PC-9 (cell line): ENCODE results near the gene ERC1. TPM values are rescaled to one million over a fixed set of nuclear protein-coding genes. Genes with fewer than 3 reads are reported as not detected.

Experiments
- BruUV-seq: library from RNA; stranded (reverse); fragments of 400-500 nt; replicated peaks from 2 replicates; lab custom pipeline; 2021; lab: Mats Ljungman, UMichigan
- CTCF ChIA-PET: fragments of 300-600 bp; sonication (Branson Sonifier 250); formaldehyde crosslinking; loops from one replicate; lab custom pipeline; 2022; ENCODE audit warnings: antibody characterized with exemption; lab: Charles Lee
- POLR2A ChIA-PET: fragments of 300-600 bp; sonication (Branson Sonifier 250); formaldehyde crosslinking; loops from one replicate; lab custom pipeline; 2022; ENCODE audit warnings: antibody characterized with exemption; ENCODE audit not compliant: unreplicated experiment; lab: Charles Lee
- DNase-seq, 2 experiments: peaks; one replicate each; pipeline versions ENCODE4 v3.0.0 to v3.0.0-alpha.2; 2015 to 2022; ENCODE audit warnings: mixed read lengths in 1 of 2
- H2AFZ ChIP-seq: fragments of 200-600 bp; sonication (generic); 2 replicates; pipeline ENCODE4 v1.8.1; 2017; ENCODE audit warnings: antibody characterized with exemption
- H3F3A ChIP-seq: fragments of 200-600 bp; sonication (generic); 2 replicates; pipeline ENCODE4 v1.8.1; 2017; ENCODE audit warnings: antibody characterized with exemption, mild to moderate bottlenecking, low read depth; ENCODE audit not compliant: insufficient read depth
- H3K27ac ChIP-seq: fragments of 200-600 bp; sonication (generic); 2 replicates; pipeline ENCODE4 v1.6.1; 2016; ENCODE audit warnings: mixed run types
- H3K27me3 ChIP-seq: fragments of 200-600 bp; sonication (generic); 2 replicates; pipeline ENCODE4 v1.6.1; 2016; ENCODE audit warnings: low read depth, mixed run types; ENCODE audit not compliant: insufficient read depth
- H3K36me3 ChIP-seq: fragments of 200-600 bp; sonication (generic); 2 replicates; pipeline ENCODE4 v1.6.1; 2016; ENCODE audit warnings: low read depth, mixed run types
- H3K4me1 ChIP-seq: fragments of 200-600 bp; sonication (generic); replicated peaks from 2 replicates; pipeline ENCODE4 v1.6.1; 2016; ENCODE audit warnings: mixed run types; ENCODE audit not compliant: insufficient read depth
- H3K4me2 ChIP-seq: fragments of 200-600 bp; sonication (generic); 2 replicates; pipeline ENCODE4 v1.6.1; 2017; ENCODE audit warnings: mixed run types
- H3K4me3 ChIP-seq: fragments of 200-600 bp; sonication (generic); 2 replicates; pipeline ENCODE4 v1.6.1; 2016; ENCODE audit warnings: mixed run types
- H3K79me2 ChIP-seq: fragments of 200-600 bp; sonication (generic); 2 replicates; pipeline ENCODE4 v1.6.1; 2017; ENCODE audit warnings: low read depth, mixed run types
- H3K9me2 ChIP-seq: fragments of 200-600 bp; sonication (generic); 2 replicates; pipeline ENCODE4 v1.8.1; 2017; ENCODE audit warnings: mild to moderate bottlenecking; ENCODE audit not compliant: insufficient read depth
- H3K9me3 ChIP-seq: fragments of 200-600 bp; sonication (generic); 2 replicates; pipeline ENCODE4 v1.8.1; 2016; ENCODE audit warnings: low read depth; ENCODE audit not compliant: insufficient read depth
- H4K20me1 ChIP-seq: fragments of 200-600 bp; sonication (generic); 2 replicates; pipeline ENCODE4 v1.8.1; 2017; ENCODE audit not compliant: insufficient read depth
- EZH2 ChIP-seq: fragments of 200-600 bp; sonication (generic); IDR thresholded peaks from 2 replicates; pipeline ENCODE4 v1.8.0; 2017; ENCODE audit warnings: antibody characterized with exemption, low read depth
- intact Hi-C: fragments of 100-400 bp; cut with micrococcal nuclease; formaldehyde crosslinking; loops from one replicate; pipeline ENCODE4 v1.10.0; 2022; ENCODE audit not compliant: unreplicated experiment
- total RNA-seq: library from RNA; stranded (reverse); gene quantifications from 2 replicates; pipeline ENCODE4 v1.2.3, GENCODE V29; 2021
- TF ChIP-seq, protein P1 (sequence below): fragments of 200-600 bp; sonication (generic); conservative IDR thresholded peaks from 2 replicates; pipeline ENCODE4 v1.6.1; 2017; ENCODE audit warnings: mixed run types, antibody characterized with exemption, mild to moderate bottlenecking, moderate library complexity

ERC1 gene
- total RNA-seq, 1 experiment from 2014 or later = 52.0 TPM

DNA sequence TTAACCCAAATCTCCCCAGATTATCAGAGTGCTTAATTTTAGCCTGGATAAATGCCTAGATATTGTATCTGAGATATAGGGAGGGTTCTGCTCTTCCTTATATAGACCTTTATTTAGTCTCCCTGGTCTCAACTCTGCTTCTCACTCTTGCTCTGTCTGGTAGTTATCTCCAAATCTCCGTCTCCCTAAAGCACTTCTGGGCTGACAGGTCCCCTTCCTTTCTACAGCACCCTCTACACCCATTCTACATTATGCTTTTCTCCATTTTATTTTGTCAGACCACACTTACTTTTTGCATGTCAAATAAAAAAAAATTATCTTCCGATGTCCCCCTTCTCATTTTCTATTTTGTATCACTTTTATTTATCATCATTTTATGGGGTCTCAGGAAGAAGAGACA lies 2.0 kb upstream of the ERC1 start:
- BruUV-seq = no TSS peak
- H2AFZ ChIP-seq = no peak overlapping the region
- no peak for DNase-seq
- TF ChIP-seq EZH2 = no peak
- TF ChIP-seq, protein P1, sequence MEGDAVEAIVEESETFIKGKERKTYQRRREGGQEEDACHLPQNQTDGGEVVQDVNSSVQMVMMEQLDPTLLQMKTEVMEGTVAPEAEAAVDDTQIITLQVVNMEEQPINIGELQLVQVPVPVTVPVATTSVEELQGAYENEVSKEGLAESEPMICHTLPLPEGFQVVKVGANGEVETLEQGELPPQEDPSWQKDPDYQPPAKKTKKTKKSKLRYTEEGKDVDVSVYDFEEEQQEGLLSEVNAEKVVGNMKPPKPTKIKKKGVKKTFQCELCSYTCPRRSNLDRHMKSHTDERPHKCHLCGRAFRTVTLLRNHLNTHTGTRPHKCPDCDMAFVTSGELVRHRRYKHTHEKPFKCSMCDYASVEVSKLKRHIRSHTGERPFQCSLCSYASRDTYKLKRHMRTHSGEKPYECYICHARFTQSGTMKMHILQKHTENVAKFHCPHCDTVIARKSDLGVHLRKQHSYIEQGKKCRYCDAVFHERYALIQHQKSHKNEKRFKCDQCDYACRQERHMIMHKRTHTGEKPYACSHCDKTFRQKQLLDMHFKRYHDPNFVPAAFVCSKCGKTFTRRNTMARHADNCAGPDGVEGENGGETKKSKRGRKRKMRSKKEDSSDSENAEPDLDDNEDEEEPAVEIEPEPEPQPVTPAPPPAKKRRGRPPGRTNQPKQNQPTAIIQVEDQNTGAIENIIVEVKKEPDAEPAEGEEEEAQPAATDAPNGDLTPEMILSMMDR = no peak
- H3K9me3 ChIP-seq = no peaks in the 10 kb centered on the region
- H3K4me2 ChIP-seq = peak overlapping the region; percentile 87
- no peaks in the 10 kb centered on the region for H3K36me3 ChIP-seq
- POLR2A ChIA-PET = no interaction called here
- peaks cover 25% of the 10 kb centered on the region for H3K79me2 ChIP-seq
- CTCF ChIA-PET = interaction anchor here (1.0 kb wide), 2 partner anchors 40 to 113 kb away, joined by 3 read pairs; partner anchors contain the start of gene RAD52
- 0 out of 2 replicates have a peak, but pooled peaks cover 3% of the 10 kb centered on the region for H4K20me1 ChIP-seq
- no peaks in the 10 kb centered on the region for H3K27me3 ChIP-seq
- peaks cover 34% of the 10 kb centered on the region for H3K4me1 ChIP-seq
- no peaks in the 10 kb centered on the region for H3K9me2 ChIP-seq
- intact Hi-C loops = loop anchor here (10.0 kb wide), 1 partner anchor 106 kb away; no protein-coding TSS in a partner anchor
- H3K27ac ChIP-seq = 0 out of 2 replicates have a peak overlapping the region, but pooled peaks have one; percentile 72
- H3F3A ChIP-seq = peaks cover 40% of the 10 kb centered on the region
- H3K4me3 ChIP-seq = peak overlapping the region; percentile 83; the same call in 1 of the 2 replicates

GRCh38 chr12:989751-990660 lies 1.0 kb upstream of the ERC1 start:
- Histone ChIP-seq H4K20me1 (0 out of 2 replicates have a peak, but pooled peaks cover 7% of the 10 kb centered on the region), H3K4me1 (peaks cover 34% of the 10 kb centered on the region), H3K9me3 (no peaks in the 10 kb centered on the region), H3K4me3 (peak overlapping the region; percentile 83), H3K79me2 (peaks cover 28% of the 10 kb centered on the region), H3K9me2 (no peaks in the 10 kb centered on the region), H3K27ac (peak overlapping the region; percentile 72), H3K4me2 (peak overlapping the region; percentile 87), H2AFZ (peak overlapping the region; percentile 100), H3K36me3 (no peaks in the 10 kb centered on the region), H3F3A (peaks cover 40% of the 10 kb centered on the region), H3K27me3 (no peaks in the 10 kb centered on the region)
- ChIA-PET POLR2A (interaction anchor here (0.5 to 0.7 kb wide), 2 partner anchors 69 to 103 kb away, joined by 3 to 15 read pairs; no protein-coding TSS in a partner anchor), CTCF (no interaction called here)
- TSS peak; percentile 56 for BruUV-seq
- intact Hi-C loops = loop anchor here (10.0 kb wide), 1 partner anchor 105 kb away; no protein-coding TSS in a partner anchor
- TF ChIP-seq EZH2 = no peak
- TF ChIP-seq, protein P1 = no peak
- DNase-seq = peak; percentile 37 to 51
